Measurements from ENCODE around the gene CLIC3.

- no peak for TF ChIP-seq CTCF (IDR thresholded peaks at IDR 0.05)
- TF ChIP-seq POLR2A (IDR thresholded peaks at IDR 0.05), result peak; percentile 20
Observed at GRCh38 chr9:136947028-136947891, 49.1 kb downstream of the CLIC3 start.
